Smooth muscle cell (in vitro differentiated cells): Measurements from ENCODE around the gene CCDC148. TPM values are rescaled to one million over a fixed set of nuclear protein-coding genes. Genes with fewer than 3 reads are reported as not detected.

Experiments
- DNase-seq: peaks from one replicate; lab custom pipeline; 2025; ENCODE audit not compliant: unreplicated experiment; lab: John Stamatoyannopoulos, UW
- H2AFZ ChIP-seq: fragments of 200-600 bp; sonication (generic); 2 replicates; pipeline ENCODE4 v1.6.0; 2016; ENCODE audit warnings: antibody characterized with exemption, low read depth, mild to moderate bottlenecking
- H3F3A ChIP-seq: fragments of 200-600 bp; sonication (generic); 2 replicates; pipeline ENCODE4 v1.6.0; 2017; ENCODE audit warnings: antibody characterized with exemption, low read depth
- H3K27ac ChIP-seq: fragments of 200-600 bp; sonication (generic); 2 replicates; pipeline ENCODE4 v1.5.1; 2016; ENCODE audit warnings: low read depth, mild to moderate bottlenecking
- H3K27me3 ChIP-seq: fragments of 200-600 bp; sonication (generic); 2 replicates; pipeline ENCODE4 v1.6.1; 2016; ENCODE audit warnings: low read depth, mild to moderate bottlenecking
- H3K36me3 ChIP-seq: fragments of 200-600 bp; sonication (generic); 2 replicates; pipeline ENCODE4 v1.5.1; 2016; ENCODE audit warnings: low read depth
- H3K4me1 ChIP-seq: fragments of 200-600 bp; sonication (generic); 2 replicates; pipeline ENCODE4 v1.5.1; 2016; ENCODE audit warnings: low read depth
- H3K4me2 ChIP-seq: fragments of 200-600 bp; sonication (generic); 2 replicates; pipeline ENCODE4 v1.6.0; 2016; ENCODE audit warnings: mild to moderate bottlenecking
- H3K4me3 ChIP-seq: fragments of 200-600 bp; sonication (generic); 2 replicates; pipeline ENCODE4 v1.5.1; 2016; ENCODE audit warnings: mild to moderate bottlenecking
- H3K79me2 ChIP-seq: fragments of 200-600 bp; sonication (generic); 2 replicates; pipeline ENCODE4 v1.6.0; 2016; ENCODE audit warnings: low read depth, mild to moderate bottlenecking
- H3K9ac ChIP-seq: fragments of 200-600 bp; sonication (generic); 2 replicates; pipeline ENCODE4 v1.6.0; 2016; ENCODE audit warnings: low read depth
- H3K9me3 ChIP-seq: fragments of 200-600 bp; sonication (generic); replicated peaks from 2 replicates; pipeline ENCODE4 v1.5.1; 2016; ENCODE audit warnings: low read depth
- H4K20me1 ChIP-seq: fragments of 200-600 bp; sonication (generic); 2 replicates; pipeline ENCODE4 v1.6.0; 2016; ENCODE audit warnings: low read depth
- WGBS: methylation state at CpG from one replicate; pipeline ENCODE4 v1.1.7; 2016; ENCODE audit warnings: low lambda C conversion rate; 5-methylcytosine and 5-hydroxymethylcytosine counted together
- polyA plus RNA-seq: library from polyadenylated mRNA; unstranded; fragments of >200 nt; fragmentation: Nextera tagmentation; extraction: Ambion mirVana; gene quantifications from 2 replicates; pipeline ENCODE4 v1.2.1, GENCODE V29; 2016
- total RNA-seq: library from RNA; depleted of rRNA; stranded (reverse); fragments of >200 nt; gene quantifications from 2 replicates; pipeline ENCODE4 v1.2.3, GENCODE V29; 2014
- TF ChIP-seq, protein P1 (sequence below): fragments of 200-600 bp; sonication (generic); IDR thresholded peaks from 2 replicates; pipeline ENCODE4 v1.5.1; 2017; ENCODE audit warnings: borderline replicate concordance, mild to moderate bottlenecking, antibody characterized with exemption; ENCODE audit not compliant: insufficient read depth, poor library complexity, severe bottlenecking

CCDC148 gene
- total and polyA plus RNA-seq, 2 experiments from 2014 or later = 0.09 TPM; not detected in 1

DNA sequence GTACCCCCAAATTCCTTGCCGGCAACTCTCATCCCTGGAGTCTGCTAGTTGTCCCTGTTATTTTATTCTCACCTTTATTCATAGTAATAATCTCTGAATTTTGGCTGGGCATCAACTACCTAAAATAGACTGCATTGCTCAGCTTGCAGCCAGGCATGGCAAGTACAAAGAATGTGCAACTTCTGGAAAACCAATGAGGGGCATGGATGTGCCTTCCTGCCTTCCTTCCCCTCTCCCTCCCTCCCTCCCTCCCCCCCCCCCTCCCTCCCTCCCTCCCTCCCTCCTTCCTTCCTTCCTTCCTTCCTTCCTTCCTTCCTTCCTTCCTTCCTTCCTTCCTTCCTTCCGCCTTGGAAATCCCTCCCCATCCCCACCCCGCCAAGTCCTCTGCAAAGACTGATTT, 162.8 kb downstream of the CCDC148 start:
- H3K9ac ChIP-seq = no peak overlapping the region
- 89% methylated on average over 2 of the region's 3 CpGs for WGBS
- no peaks in the 10 kb centered on the region for H3K9me3 ChIP-seq
- no peaks in the 10 kb centered on the region for H3K36me3 ChIP-seq
- H4K20me1 ChIP-seq = no peaks in the 10 kb centered on the region
- no peak overlapping the region for H2AFZ ChIP-seq
- H3K4me2 ChIP-seq = no peak overlapping the region
- no peaks in the 10 kb centered on the region for H3F3A ChIP-seq
- H3K27me3 ChIP-seq = no peaks in the 10 kb centered on the region
- no peak for DNase-seq
- TF ChIP-seq, protein P1, sequence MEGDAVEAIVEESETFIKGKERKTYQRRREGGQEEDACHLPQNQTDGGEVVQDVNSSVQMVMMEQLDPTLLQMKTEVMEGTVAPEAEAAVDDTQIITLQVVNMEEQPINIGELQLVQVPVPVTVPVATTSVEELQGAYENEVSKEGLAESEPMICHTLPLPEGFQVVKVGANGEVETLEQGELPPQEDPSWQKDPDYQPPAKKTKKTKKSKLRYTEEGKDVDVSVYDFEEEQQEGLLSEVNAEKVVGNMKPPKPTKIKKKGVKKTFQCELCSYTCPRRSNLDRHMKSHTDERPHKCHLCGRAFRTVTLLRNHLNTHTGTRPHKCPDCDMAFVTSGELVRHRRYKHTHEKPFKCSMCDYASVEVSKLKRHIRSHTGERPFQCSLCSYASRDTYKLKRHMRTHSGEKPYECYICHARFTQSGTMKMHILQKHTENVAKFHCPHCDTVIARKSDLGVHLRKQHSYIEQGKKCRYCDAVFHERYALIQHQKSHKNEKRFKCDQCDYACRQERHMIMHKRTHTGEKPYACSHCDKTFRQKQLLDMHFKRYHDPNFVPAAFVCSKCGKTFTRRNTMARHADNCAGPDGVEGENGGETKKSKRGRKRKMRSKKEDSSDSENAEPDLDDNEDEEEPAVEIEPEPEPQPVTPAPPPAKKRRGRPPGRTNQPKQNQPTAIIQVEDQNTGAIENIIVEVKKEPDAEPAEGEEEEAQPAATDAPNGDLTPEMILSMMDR = no peak
- no peaks in the 10 kb centered on the region for H3K4me1 ChIP-seq
- H3K27ac ChIP-seq = no peak overlapping the region
- H3K79me2 ChIP-seq = no peaks in the 10 kb centered on the region
- no peak overlapping the region for H3K4me3 ChIP-seq

- H2AFZ ChIP-seq = no peak overlapping the region
- H3K79me2 ChIP-seq = no peaks in the 10 kb centered on the region
- no peaks in the 10 kb centered on the region for H3K36me3 ChIP-seq
- no peaks in the 10 kb centered on the region for H3K9me3 ChIP-seq
- H3F3A ChIP-seq = no peaks in the 10 kb centered on the region
- no peak overlapping the region for H3K4me3 ChIP-seq
- H3K27ac ChIP-seq = no peak overlapping the region
- H4K20me1 ChIP-seq = no peaks in the 10 kb centered on the region
- TF ChIP-seq, protein P1 = no peak
- no peak overlapping the region for H3K9ac ChIP-seq
- H3K27me3 ChIP-seq = no peaks in the 10 kb centered on the region
- no peaks in the 10 kb centered on the region for H3K4me1 ChIP-seq
- 57% methylated on average over 2 of the region's 2 CpGs for WGBS
- H3K4me2 ChIP-seq = no peak overlapping the region
- no peak for DNase-seq
These were observed 164.9 kb downstream of the CCDC148 start for GRCh38 chr2:158291544-158292180.

DNA sequence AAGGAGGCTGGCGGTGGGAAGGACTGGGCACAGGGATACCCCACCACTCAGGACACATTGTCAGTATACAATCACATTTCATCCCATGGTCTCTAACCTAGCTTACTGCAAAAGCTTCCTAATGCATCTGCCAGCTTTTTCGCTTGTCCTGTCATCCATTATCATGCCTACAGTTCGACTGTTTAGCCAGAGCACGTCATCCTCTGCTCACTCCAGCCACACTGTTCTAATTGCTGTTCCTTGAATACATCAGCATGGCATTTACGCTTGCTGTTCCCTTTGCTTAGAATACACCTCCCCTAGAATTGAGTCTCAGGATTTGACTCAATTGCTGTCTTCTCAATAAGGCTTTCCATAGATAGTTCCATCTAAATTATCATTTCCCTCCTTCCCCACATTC, 166.3 kb downstream of the CCDC148 start:
- WGBS = 81% methylated on average over 5 of the region's 5 CpGs
- H3K79me2 ChIP-seq = no peaks in the 10 kb centered on the region
- H3K4me1 ChIP-seq = no peaks in the 10 kb centered on the region
- H2AFZ ChIP-seq = no peak overlapping the region
- H3K9me3 ChIP-seq = no peaks in the 10 kb centered on the region
- no peak for DNase-seq
- H3K27me3 ChIP-seq = no peaks in the 10 kb centered on the region
- no peaks in the 10 kb centered on the region for H3K36me3 ChIP-seq
- H3K4me2 ChIP-seq = no peak overlapping the region
- H3K9ac ChIP-seq = no peak overlapping the region
- no peak overlapping the region for H3K27ac ChIP-seq
- H3K4me3 ChIP-seq = no peak overlapping the region
- no peaks in the 10 kb centered on the region for H3F3A ChIP-seq
- H4K20me1 ChIP-seq = no peaks in the 10 kb centered on the region
- TF ChIP-seq, protein P1 = no peak
